Stimulated activated memory B cell treated with anti-CD40 and anti-IgM and Interleukin-4, amounts not matched to agents 10 μg/mL and 1 μg/mL and 100 μg/mL, for 72 hours (primary cell): ENCODE measurements around the gene SRP14.
"Not testable (repeated sequence)": the region's sequence is repeated elsewhere in the genome, so short reads cannot be mapped to it uniquely, and the experiment has no call there.

ENCODE experiments used
- ATAC-seq: fragments of 150-1000 bp; cut with Tn5 transposase; 2 replicates; pipeline ENCODE4 v1.10.0; 2021
- H3K27ac Mint-ChIP-seq: one replicate; pipeline ENCODE4 v1.8.0; 2022; ENCODE audit warnings: mild to moderate bottlenecking, mixed read lengths
- H3K27me3 Mint-ChIP-seq: one replicate; pipeline ENCODE4 v1.8.0; 2022; ENCODE audit warnings: mixed read lengths
- H3K36me3 Mint-ChIP-seq: one replicate; pipeline ENCODE4 v1.8.0; 2022; ENCODE audit warnings: mixed read lengths
- H3K4me1 Mint-ChIP-seq: one replicate; pipeline ENCODE4 v1.8.0; 2022; ENCODE audit warnings: mixed read lengths
- H3K4me3 Mint-ChIP-seq: one replicate; pipeline ENCODE4 v1.8.0; 2022; ENCODE audit warnings: mild to moderate bottlenecking, moderate library complexity, mixed read lengths
- H3K9me3 Mint-ChIP-seq: one replicate; pipeline ENCODE4 v1.8.0; 2022; ENCODE audit warnings: mixed read lengths

The SRP14 gene

DNA sequence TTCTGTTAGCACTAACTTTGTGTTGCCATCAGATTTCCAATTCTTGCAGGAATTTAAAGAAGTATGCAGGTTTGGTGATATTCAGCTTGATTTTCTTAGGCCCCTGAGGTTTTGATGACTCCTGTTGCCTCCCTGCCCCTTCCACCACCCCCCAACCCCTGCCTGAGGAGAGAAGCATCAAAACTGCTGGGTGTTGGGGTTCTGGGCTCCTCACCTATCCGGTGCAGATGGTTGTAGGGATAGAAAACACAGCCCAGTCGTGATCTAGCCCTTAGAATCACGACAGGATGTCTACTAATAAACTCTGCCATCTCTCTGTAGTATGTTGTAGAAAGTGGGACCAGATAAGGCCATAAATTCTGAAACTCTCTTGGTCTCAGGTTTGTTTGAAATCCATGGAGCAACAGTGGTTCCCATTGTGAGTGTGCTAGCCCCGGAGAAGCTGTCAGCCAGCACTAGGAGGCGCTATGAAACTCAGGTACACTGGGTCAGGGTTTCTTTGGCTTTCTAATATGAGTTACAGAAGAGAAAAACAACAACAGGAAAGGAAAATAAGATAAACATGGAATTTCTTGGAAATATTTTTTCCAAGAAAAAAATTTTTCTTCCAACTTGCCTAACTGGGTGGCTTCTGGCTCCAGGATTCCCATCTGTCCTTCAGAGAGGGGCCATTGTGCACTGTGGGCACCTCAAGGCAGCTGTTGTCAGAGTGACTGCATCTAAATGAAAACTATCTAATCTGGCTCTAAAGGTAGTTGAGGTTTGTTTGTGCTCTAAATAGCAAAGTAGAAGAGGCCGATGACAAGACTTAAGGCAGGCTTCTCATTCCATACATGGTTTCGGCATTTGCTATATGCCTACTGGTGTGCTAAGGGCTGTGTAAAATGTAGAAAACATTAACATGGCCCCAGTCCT lies 8.7 kb downstream of the SRP14 start:
- Mint-ChIP-seq H3K27me3 (no peaks in the 10 kb centered on the region), H3K4me1 (no peaks in the 10 kb centered on the region), H3K27ac (no peak overlapping the region), H3K4me3 (no peak overlapping the region), H3K36me3 (peaks cover 27% of the 10 kb centered on the region), H3K9me3 (no peaks in the 10 kb centered on the region)
- no peak for ATAC-seq

DNA sequence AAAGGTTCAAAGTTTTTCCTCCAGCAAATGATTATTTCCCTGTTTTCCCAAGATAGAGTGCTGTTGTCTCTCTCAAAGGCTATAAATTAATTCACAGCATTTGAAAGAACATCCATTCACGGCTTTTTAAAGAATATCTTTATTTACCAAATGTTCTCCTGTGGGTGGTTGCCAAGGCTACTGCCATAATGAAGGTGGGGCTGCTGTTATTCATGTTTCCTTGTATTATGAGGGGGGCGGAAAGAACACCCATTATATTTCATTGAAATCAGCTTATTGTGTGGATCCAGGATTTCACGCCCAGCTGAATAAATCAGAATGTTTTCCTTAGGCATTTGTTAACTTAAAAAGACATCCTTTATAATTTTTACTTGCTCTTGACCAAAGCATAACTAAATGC lies 10.1 kb downstream of the SRP14 start:
- peaks cover 30% of the 10 kb centered on the region for H3K36me3 Mint-ChIP-seq
- no peaks in the 10 kb centered on the region for H3K9me3 Mint-ChIP-seq
- no peak for ATAC-seq
- H3K4me3 Mint-ChIP-seq, result no peak overlapping the region
- H3K4me1 Mint-ChIP-seq, result no peaks in the 10 kb centered on the region
- no peak overlapping the region for H3K27ac Mint-ChIP-seq
- no peaks in the 10 kb centered on the region for H3K27me3 Mint-ChIP-seq

DNA sequence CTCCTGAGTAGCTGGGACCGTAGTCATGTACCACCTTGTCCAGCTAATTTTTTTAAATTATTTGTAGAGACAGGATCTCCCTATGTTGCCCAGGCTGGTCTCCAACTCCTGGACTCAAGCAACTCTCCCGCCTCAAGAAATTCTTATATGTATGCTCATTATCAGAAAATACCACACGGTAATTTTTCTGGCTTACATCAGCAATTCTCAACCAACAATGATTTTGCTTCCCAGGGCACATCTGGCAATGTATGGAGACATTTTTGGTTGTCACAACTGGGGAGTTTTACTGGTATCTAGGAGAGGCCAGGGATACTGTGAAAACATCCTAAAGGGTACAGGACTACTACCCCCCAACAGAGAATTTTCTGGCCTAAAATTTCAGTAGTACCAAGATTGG lies 10.8 kb downstream of the SRP14 start:
- H3K27ac Mint-ChIP-seq, result no peak overlapping the region
- no peaks in the 10 kb centered on the region for H3K4me1 Mint-ChIP-seq
- H3K36me3 Mint-ChIP-seq, result peaks cover 36% of the 10 kb centered on the region
- H3K4me3 Mint-ChIP-seq, result no peak overlapping the region
- ATAC-seq, result no peak
- H3K27me3 Mint-ChIP-seq, result no peaks in the 10 kb centered on the region
- H3K9me3 Mint-ChIP-seq, result no peaks in the 10 kb centered on the region

DNA sequence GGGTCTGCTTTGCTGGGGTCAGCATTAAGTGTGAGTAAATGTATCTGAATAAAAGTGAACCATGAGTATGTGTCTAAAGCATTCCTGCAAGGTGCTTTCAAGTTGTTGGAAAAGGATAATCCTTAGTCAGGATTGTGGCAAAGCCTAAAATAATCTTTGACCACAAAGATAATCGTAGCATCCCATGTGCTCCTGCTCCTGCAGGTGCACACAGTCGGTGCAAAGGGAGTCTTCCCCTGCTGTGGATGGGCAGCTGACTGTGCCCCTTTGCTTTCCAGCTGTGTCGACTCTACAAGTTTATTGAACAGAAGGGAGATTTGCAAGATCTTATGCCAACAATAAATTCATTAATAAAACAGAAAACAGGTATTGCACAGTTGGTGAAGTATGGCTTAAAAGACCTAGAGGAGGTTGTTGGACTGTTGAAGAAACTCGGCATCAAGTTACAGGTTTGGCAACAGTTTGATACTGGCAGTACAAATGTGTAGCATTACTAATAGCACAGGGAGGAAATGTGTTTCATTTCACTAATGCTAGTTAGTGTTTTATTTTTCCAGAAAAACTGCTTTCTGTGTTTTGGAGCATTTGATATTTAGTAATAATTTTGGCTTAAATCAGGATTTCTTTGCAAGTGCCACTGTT lies 22.6 kb downstream of the SRP14 start:
- no peak for ATAC-seq
- peaks cover 17% of the 10 kb centered on the region for H3K9me3 Mint-ChIP-seq
- H3K27me3 Mint-ChIP-seq, result no peaks in the 10 kb centered on the region
- no peaks in the 10 kb centered on the region for H3K4me1 Mint-ChIP-seq
- H3K4me3 Mint-ChIP-seq, result no peak overlapping the region
- no peak overlapping the region for H3K27ac Mint-ChIP-seq
- peaks cover 88% of the 10 kb centered on the region for H3K36me3 Mint-ChIP-seq

DNA sequence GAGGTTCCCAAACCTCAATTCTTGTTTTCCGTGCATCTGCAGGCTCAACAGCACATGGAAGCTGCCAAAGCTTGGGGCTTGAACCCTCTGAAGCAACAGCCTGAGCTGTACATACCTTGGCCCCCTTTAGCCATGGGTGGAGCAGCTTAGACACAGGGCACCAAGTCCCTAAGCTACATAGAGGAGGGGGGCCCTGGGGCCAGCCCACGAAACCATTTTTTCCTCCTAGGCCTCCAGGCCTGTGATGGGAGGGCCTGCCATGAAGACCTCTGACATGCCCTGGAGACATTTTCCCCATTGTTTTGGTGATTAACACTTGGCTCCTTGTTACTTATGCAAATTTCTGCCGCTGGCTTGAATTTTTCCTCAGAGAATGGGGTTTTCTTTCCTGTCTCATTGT lies 24.6 kb downstream of the SRP14 start:
- Mint-ChIP-seq H3K27me3 (no peaks in the 10 kb centered on the region), H3K4me1 (no peaks in the 10 kb centered on the region), H3K27ac (no peak overlapping the region), H3K36me3 (peaks cover 85% of the 10 kb centered on the region), H3K9me3 (peaks cover 17% of the 10 kb centered on the region), H3K4me3 (no peak overlapping the region)
- no peak for ATAC-seq

DNA sequence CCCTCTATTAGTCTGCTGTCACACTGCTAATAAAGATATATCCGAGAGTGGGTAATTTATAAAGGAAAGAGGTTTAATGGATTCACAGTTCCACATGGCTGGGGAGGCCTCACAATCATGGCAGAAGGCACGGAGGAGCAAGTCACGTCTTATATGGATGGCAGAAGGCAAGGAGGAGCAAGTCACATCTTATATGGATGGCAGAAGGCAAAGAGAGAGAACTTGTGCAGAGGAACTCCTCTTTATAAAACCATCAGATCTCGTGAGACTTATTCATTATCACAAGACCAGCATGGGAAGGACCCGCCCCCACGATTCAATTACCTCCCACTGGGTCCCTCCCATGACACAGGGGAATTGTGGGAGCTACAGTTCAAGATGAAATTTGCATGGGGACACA lies 25.6 kb downstream of the SRP14 start:
- H3K36me3 Mint-ChIP-seq, result peaks cover 83% of the 10 kb centered on the region
- peaks cover 17% of the 10 kb centered on the region for H3K9me3 Mint-ChIP-seq
- not testable (repeated sequence) for ATAC-seq, H3K27me3 Mint-ChIP-seq, H3K4me3 Mint-ChIP-seq, H3K4me1 Mint-ChIP-seq, H3K27ac Mint-ChIP-seq

DNA sequence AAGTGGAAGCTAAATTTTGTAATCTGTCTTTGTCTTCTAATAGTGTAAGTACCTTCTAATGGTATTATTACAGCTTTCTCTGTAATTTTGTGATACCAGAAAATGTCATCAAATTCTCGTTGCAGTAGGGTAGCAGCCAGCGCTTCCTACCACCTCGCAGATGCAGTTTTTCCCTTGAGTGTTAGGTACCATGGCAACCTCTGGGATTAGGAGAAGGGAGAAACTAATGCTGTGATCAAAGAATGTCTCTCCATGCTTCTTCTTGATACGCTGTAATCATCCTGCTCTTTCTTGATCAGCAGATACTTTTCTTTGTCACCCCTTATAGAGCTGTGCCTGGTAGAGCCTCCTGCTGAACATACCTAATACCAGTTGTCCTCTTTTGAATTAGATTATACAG lies 27.7 kb downstream of the SRP14 start:
- Mint-ChIP-seq H3K36me3 (peaks cover 79% of the 10 kb centered on the region), H3K27me3 (no peaks in the 10 kb centered on the region), H3K9me3 (peaks cover 17% of the 10 kb centered on the region), H3K4me3 (no peak overlapping the region), H3K27ac (no peak overlapping the region), H3K4me1 (no peaks in the 10 kb centered on the region)
- ATAC-seq, result no peak

DNA sequence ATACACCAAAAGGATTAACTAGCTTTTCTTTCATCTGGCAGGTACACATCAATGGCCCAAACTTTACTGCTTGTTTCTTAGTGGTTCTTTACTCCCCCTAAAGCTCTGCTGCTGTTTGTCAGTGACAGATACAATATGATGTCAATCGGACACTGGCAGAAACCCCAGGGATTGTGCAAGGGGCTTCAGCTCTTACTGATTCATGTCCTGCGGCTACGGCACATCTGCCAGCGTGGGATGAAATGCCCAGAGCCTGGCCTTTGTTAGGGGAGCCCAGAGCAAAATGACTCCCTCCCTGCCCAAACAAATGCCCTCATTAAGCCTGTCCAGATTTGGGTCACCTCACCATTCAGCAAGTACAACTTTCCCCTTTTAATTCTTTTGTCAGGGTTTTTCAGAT lies 28.3 kb downstream of the SRP14 start:
- H3K9me3 Mint-ChIP-seq, result peaks cover 17% of the 10 kb centered on the region
- H3K36me3 Mint-ChIP-seq, result peaks cover 79% of the 10 kb centered on the region
- ATAC-seq, result no peak
- no peak overlapping the region for H3K27ac Mint-ChIP-seq
- H3K27me3 Mint-ChIP-seq, result no peaks in the 10 kb centered on the region
- no peaks in the 10 kb centered on the region for H3K4me1 Mint-ChIP-seq
- H3K4me3 Mint-ChIP-seq, result no peak overlapping the region

DNA sequence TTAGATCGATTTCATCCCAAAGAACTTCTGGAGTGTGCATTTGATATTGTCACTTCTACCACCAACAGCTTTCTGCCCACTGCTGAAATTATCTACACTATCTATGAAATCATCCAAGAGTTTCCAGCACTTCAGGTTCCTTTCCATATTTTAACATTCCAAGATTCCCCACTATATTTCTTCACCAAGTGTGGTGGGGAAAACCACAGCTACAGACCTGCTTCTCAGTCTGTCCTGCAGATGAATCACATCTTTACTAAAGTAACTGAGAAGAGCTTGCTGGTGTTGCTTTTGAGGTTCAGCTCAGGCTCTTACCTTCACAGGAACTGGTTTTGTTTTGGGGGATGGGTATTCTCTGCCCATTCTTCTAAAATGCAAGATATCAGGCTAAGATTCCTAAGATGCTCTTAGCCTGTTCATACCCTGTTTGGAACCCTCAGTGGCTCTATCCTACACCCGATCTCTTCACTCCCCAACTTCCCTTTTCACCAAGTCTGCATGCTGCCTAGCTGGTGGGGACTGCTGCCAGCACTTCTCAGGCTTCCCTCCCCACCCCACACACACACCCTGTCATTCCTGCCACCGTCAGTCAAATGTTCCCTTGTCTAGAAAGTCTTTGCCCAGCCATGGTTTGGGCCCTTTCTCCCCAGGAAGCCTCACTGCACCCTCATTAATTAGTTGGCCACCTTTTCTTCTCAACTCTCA lies 30.8 kb downstream of the SRP14 start:
- no peak for ATAC-seq
- no peaks in the 10 kb centered on the region for H3K4me1 Mint-ChIP-seq
- no peaks in the 10 kb centered on the region for H3K27me3 Mint-ChIP-seq
- no peak overlapping the region for H3K27ac Mint-ChIP-seq
- H3K9me3 Mint-ChIP-seq, result peaks cover under 1% of the 10 kb centered on the region
- H3K4me3 Mint-ChIP-seq, result no peak overlapping the region
- H3K36me3 Mint-ChIP-seq, result peaks cover 70% of the 10 kb centered on the region

DNA sequence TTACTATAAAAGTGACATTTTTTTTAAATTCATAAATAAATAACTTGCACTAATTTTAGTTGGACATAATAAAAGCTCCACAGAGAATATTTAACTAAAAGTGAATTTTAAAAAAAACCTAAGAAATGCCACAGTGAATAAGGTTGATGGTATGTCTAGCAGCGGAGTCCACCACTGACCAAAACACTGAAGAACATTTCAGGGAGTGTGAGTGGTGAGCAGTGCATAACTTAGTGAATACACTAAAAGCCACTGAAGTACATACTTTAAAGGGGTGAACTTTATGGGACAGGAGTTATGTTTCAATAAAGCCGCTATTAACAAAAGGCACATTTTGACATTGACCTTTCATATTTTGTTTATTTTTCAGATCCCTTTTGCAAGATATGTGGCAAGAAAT lies 32.3 kb downstream of the SRP14 start:
- Mint-ChIP-seq H3K27ac (no peak overlapping the region), H3K9me3 (no peaks in the 10 kb centered on the region), H3K4me3 (no peak overlapping the region), H3K4me1 (no peaks in the 10 kb centered on the region), H3K27me3 (no peaks in the 10 kb centered on the region), H3K36me3 (peaks cover 57% of the 10 kb centered on the region)
- no peak for ATAC-seq

DNA sequence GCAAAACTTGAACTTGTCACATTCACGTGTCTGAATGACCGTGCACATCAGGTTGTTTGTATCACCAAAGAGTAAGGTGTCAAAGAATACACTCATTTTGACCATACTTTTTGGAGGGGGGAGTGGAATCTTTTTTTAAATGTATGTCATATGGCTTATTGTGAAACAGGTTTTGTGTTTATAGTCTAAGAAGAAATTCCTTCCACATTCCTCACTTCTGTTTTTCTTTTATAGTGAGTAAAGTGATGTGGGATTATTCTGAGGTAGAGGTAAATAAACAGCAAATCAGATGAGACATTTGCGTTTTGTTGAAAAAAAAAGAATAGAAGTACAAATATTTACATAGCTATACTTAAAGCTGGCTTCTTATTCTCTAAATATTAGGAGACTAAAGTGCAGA lies 33.0 kb downstream of the SRP14 start:
- H3K27ac Mint-ChIP-seq, result no peak overlapping the region
- no peak for ATAC-seq
- H3K4me3 Mint-ChIP-seq, result no peak overlapping the region
- H3K9me3 Mint-ChIP-seq, result no peaks in the 10 kb centered on the region
- H3K4me1 Mint-ChIP-seq, result no peaks in the 10 kb centered on the region
- H3K36me3 Mint-ChIP-seq, result peaks cover 54% of the 10 kb centered on the region
- no peaks in the 10 kb centered on the region for H3K27me3 Mint-ChIP-seq

DNA sequence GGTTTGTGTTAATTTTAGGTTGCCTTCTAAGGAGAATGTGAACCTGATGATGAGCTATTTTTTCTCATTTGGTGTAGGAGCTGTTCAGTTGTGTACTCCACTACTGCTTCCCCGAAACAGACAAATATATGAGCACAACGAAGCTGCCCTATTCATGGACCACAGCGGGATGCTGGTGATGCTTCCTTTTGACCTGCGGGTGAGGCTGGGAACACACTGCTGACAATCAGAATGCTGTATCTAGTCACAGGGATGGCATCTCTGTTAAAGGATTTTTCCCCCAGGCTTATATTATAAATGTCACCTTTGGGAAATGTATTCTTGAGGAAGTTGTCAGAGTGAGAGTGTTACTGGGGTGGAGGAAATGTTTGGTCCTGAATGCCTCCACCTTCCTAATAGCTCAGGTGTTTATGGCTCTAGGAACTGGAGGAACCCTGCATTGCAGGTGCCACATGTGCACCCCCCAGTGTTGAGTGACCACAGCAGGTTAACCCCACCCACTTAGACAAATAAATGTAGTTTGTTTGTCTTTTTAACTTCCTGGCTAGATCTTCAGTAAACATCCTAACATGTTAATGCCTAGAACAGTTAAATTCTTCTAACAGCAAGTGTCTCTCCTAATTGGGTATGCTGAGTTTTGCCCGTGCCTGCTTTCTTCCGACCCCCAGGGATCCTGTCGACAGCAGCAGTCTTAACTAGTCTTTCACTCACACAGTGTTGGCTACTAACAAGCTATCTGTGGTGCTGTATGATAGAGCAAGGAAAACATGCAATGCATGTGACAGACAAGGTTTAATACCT lies 35.7 kb downstream of the SRP14 start:
- peaks cover 2% of the 10 kb centered on the region for H3K4me1 Mint-ChIP-seq
- H3K27me3 Mint-ChIP-seq, result no peaks in the 10 kb centered on the region
- peaks cover 40% of the 10 kb centered on the region for H3K36me3 Mint-ChIP-seq
- no peak overlapping the region for H3K27ac Mint-ChIP-seq
- no peak for ATAC-seq
- H3K9me3 Mint-ChIP-seq, result no peaks in the 10 kb centered on the region
- no peak overlapping the region for H3K4me3 Mint-ChIP-seq

DNA sequence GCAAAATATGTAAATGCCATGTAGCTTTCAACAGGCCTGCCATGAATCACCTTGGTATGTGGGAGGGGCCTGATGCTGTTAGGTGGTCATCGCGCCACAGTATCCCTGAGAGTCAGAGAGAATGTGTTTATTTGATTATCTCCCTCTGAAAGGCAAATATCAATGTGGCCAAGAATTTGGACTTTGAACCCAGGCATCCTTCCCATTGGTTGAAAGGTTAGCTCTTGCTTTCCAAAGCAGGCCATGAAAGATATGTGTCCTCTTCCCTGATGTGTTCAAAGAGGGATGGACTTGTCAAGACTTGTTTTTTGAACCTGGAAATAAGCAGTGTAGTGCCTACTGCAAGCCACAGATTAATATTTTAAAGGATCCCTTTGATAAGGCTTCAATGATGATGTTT lies 36.7 kb downstream of the SRP14 start:
- H3K27ac Mint-ChIP-seq, result no peak overlapping the region
- H3K27me3 Mint-ChIP-seq, result no peaks in the 10 kb centered on the region
- no peak for ATAC-seq
- peaks cover 11% of the 10 kb centered on the region for H3K4me1 Mint-ChIP-seq
- H3K4me3 Mint-ChIP-seq, result no peak overlapping the region
- H3K36me3 Mint-ChIP-seq, result peaks cover 43% of the 10 kb centered on the region
- no peaks in the 10 kb centered on the region for H3K9me3 Mint-ChIP-seq

DNA sequence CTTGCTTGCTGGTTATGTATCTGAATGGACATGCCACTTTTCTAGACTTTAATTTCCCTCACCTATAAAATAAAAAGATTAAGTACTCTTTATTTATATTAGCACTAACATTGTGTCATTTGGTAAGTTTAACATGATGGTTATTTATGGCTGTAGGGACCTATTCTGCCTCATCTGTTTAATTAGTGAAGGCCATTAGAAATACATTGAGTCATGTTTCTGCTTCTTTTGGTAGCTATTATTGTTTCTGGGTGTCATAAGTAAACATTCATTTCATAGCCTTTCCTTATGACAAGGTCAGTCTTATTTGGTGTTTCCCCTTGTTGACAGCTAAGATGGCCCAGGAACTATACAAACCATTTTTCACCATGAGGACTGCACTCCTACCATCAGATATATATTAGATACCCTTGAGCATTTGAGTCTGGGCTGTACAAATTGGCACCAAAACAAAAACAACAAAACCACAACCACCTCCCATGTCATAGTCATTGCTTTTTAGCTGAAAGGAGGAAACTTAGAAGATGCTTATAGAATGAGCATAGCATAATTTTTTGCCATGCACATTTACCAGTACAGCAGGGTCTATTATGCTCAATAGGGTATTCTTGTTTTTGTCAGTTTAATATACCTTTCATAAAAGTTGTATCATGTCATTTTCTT lies 39.3 kb downstream of the SRP14 start:
- H3K36me3 Mint-ChIP-seq, result peaks cover 45% of the 10 kb centered on the region
- no peak for ATAC-seq
- no peak overlapping the region for H3K4me3 Mint-ChIP-seq
- H3K27ac Mint-ChIP-seq, result no peak overlapping the region
- H3K4me1 Mint-ChIP-seq, result peaks cover 11% of the 10 kb centered on the region
- H3K9me3 Mint-ChIP-seq, result no peaks in the 10 kb centered on the region
- H3K27me3 Mint-ChIP-seq, result no peaks in the 10 kb centered on the region
